GM23248 (cell line): ENCODE results near the gene CC2D2A. TPM values are rescaled to one million over a fixed set of nuclear protein-coding genes. Genes with fewer than 3 reads are reported as not detected.

ENCODE experiments used
- DNase-seq: peaks from one replicate; pipeline ENCODE4 v3.0.0-alpha.2; 2015
- H2AFZ ChIP-seq: fragments of 200-600 bp; sonication (generic); 2 replicates; pipeline ENCODE4 v1.6.1; 2016; ENCODE audit warnings: antibody characterized with exemption
- H3F3A ChIP-seq: fragments of 200-600 bp; sonication (generic); 2 replicates; pipeline ENCODE4 v1.6.1; 2016; ENCODE audit warnings: mild to moderate bottlenecking, antibody characterized with exemption, mixed run types; ENCODE audit not compliant: insufficient read depth
- H3K27ac ChIP-seq: fragments of 200-600 bp; sonication (generic); 2 replicates; pipeline ENCODE4 v1.5.1; 2016; ENCODE audit warnings: mild to moderate bottlenecking
- H3K27me3 ChIP-seq: fragments of 200-600 bp; sonication (generic); replicated peaks from 2 replicates; pipeline ENCODE4 v1.6.1; 2016; ENCODE audit warnings: mild to moderate bottlenecking; ENCODE audit not compliant: insufficient read depth
- H3K36me3 ChIP-seq: fragments of 200-600 bp; sonication (generic); 2 replicates; pipeline ENCODE4 v1.6.1; 2016; ENCODE audit warnings: low read depth, mild to moderate bottlenecking
- H3K4me1 ChIP-seq: fragments of 200-600 bp; sonication (generic); 2 replicates; pipeline ENCODE4 v1.6.1; 2016; ENCODE audit warnings: mild to moderate bottlenecking; ENCODE audit not compliant: insufficient read depth
- H3K4me2 ChIP-seq: fragments of 200-600 bp; sonication (generic); one replicate; pipeline ENCODE4 v1.6.1; 2016; ENCODE audit warnings: mild to moderate bottlenecking; ENCODE audit not compliant: unreplicated experiment
- H3K4me3 ChIP-seq: fragments of 200-600 bp; sonication (generic); 2 replicates; pipeline ENCODE4 v1.5.1; 2016; ENCODE audit warnings: mild to moderate bottlenecking
- H3K79me2 ChIP-seq: fragments of 200-600 bp; sonication (generic); 2 replicates; pipeline ENCODE4 v1.6.1; 2016; ENCODE audit warnings: mild to moderate bottlenecking; ENCODE audit not compliant: insufficient read depth
- H3K9ac ChIP-seq: fragments of 200-600 bp; sonication (generic); 2 replicates; pipeline ENCODE4 v1.6.1; 2016; ENCODE audit warnings: mild to moderate bottlenecking
- H3K9me2 ChIP-seq: fragments of 200-600 bp; sonication (generic); 2 replicates; pipeline ENCODE4 v1.6.1; 2016; ENCODE audit warnings: mixed run types, mild to moderate bottlenecking, moderate library complexity; ENCODE audit not compliant: insufficient read depth
- H3K9me3 ChIP-seq: fragments of 200-600 bp; sonication (generic); one replicate; pipeline ENCODE4 v1.6.1; 2017; ENCODE audit warnings: low read depth
- H4K20me1 ChIP-seq: fragments of 200-600 bp; sonication (generic); 2 replicates; pipeline ENCODE4 v1.6.0; 2016; ENCODE audit not compliant: insufficient read depth
- EZH2 ChIP-seq: fragments of 200-600 bp; sonication (generic); IDR thresholded peaks from 2 replicates; pipeline ENCODE4 v1.6.1; 2018; ENCODE audit warnings: antibody characterized with exemption, mild to moderate bottlenecking; ENCODE audit not compliant: insufficient read depth, poor library complexity, severe bottlenecking
- EZH2phosphoT487 ChIP-seq: fragments of 200-600 bp; sonication (generic); IDR thresholded peaks from 2 replicates; pipeline ENCODE4 v1.6.1; 2018; ENCODE audit warnings: antibody characterized with exemption, moderate library complexity, mild to moderate bottlenecking, low read depth; ENCODE audit not compliant: insufficient read depth
- WGBS, 2 experiments: methylation state at CpG; one replicate each; pipeline ENCODE4 v1.1.6; 2015 to 2017; ENCODE audit warnings: low lambda C conversion rate in 2 of 2, low coverage in 1 of 2; ENCODE audit errors: missing lambda C conversion rate in 2 of 2; 5-methylcytosine and 5-hydroxymethylcytosine counted together
- in situ Hi-C: fragments of 300-500 bp; cut with MboI; formaldehyde crosslinking; loops from 2 replicates; pipeline ENCODE4 v1.15.0; 2020
- polyA plus RNA-seq: library from polyadenylated mRNA; unstranded; fragments of >200 nt; fragmentation: Nextera tagmentation; extraction: Ambion mirVana; gene quantifications from 2 replicates; pipeline ENCODE4 v1.2.1, GENCODE V29; 2016
- total RNA-seq: library from RNA; depleted of rRNA; stranded (reverse); fragments of >200 nt; shearing (Covaris generic); gene quantifications from 2 replicates; pipeline ENCODE4 v1.2.3, GENCODE V29; 2014

CC2D2A gene
- total and polyA plus RNA-seq, 2 experiments from 2014 or later, result 10.2 to 11.5 TPM

- Histone ChIP-seq H3K27ac (peak overlapping the region; percentile 53), H3F3A (no peaks in the 10 kb centered on the region), H3K4me2 (peak overlapping the region; percentile 85), H2AFZ (peak overlapping the region; percentile 93), H3K4me1 (peaks cover 9% of the 10 kb centered on the region; the same call in 1 of the 2 replicates), H3K9me2 (no peaks in the 10 kb centered on the region), H3K9ac (peak overlapping the region; percentile 82), H3K9me3 (no peaks in the 10 kb centered on the region), H3K79me2 (no peaks in the 10 kb centered on the region), H4K20me1 (no peaks in the 10 kb centered on the region), H3K4me3 (peak overlapping the region; percentile 74), H3K27me3 (no peaks in the 10 kb centered on the region), H3K36me3 (no peaks in the 10 kb centered on the region)
- TF ChIP-seq EZH2 (no peak), EZH2phosphoT487 (no peak)
- in situ Hi-C loops, result loop anchor here (25.0 kb wide), 1 partner anchor 483 kb away; the partner anchor contains the start of gene FGFBP2
- peak; percentile 92 for DNase-seq
- 1% methylated on average over 11 of the region's 11 CpGs for WGBS, 2 experiments
Observed at GRCh38 chr4:15479089-15479912, 9.6 kb downstream of the CC2D2A start.

DNA sequence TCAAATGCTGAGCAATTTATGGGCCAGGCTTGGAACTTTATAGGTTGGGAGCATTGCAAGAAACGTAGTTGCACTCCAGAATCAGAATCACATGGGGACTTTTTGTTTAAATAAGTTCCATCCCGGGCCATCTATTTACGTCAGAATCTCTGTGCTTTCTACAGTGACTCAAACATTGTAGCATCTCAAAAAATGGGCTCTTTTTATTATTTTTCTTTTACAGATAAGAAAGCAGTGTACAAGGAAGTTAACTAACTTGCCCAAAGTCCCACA is 10.2 kb downstream of the CC2D2A start:
- Histone ChIP-seq H3K4me2 (peak overlapping the region; percentile 85), H3K27ac (peak overlapping the region; percentile 53), H3K9me2 (no peaks in the 10 kb centered on the region), H3F3A (no peaks in the 10 kb centered on the region), H3K36me3 (no peaks in the 10 kb centered on the region), H4K20me1 (no peaks in the 10 kb centered on the region), H3K9ac (peak overlapping the region; percentile 82), H3K79me2 (no peaks in the 10 kb centered on the region), H3K4me1 (peaks cover 9% of the 10 kb centered on the region; the same call in 1 of the 2 replicates), H2AFZ (peak overlapping the region; percentile 93), H3K27me3 (no peaks in the 10 kb centered on the region), H3K9me3 (no peaks in the 10 kb centered on the region), H3K4me3 (peak overlapping the region; percentile 74)
- in situ Hi-C loops, result loop anchor here (25.0 kb wide), 1 partner anchor 482 kb away; the partner anchor contains the start of gene FGFBP2
- peak; percentile 75 for DNase-seq
- 1 to 4% methylated on average over 3 of the region's 3 CpGs for WGBS, 2 experiments
- no peak for TF ChIP-seq EZH2phosphoT487
- TF ChIP-seq EZH2, result no peak

GRCh38 chr4:15481961-15482745 is 12.5 kb downstream of the CC2D2A start:
- H3K36me3 ChIP-seq, result no peaks in the 10 kb centered on the region
- WGBS, 2 experiments, result 61 to 68% methylated on average over 2 of the region's 2 CpGs
- H4K20me1 ChIP-seq, result no peaks in the 10 kb centered on the region
- no peak overlapping the region for H3K4me2 ChIP-seq
- H3K9me3 ChIP-seq, result no peaks in the 10 kb centered on the region
- H3K27me3 ChIP-seq, result no peaks in the 10 kb centered on the region
- no peak for DNase-seq
- TF ChIP-seq EZH2phosphoT487 (no peak), EZH2 (no peak)
- no peak overlapping the region for H3K9ac ChIP-seq
- no peak overlapping the region for H3K4me3 ChIP-seq
- H3K79me2 ChIP-seq, result no peaks in the 10 kb centered on the region
- no peak overlapping the region for H2AFZ ChIP-seq
- no peaks in the 10 kb centered on the region; the same call in 1 of the 2 replicates for H3F3A ChIP-seq
- no peaks in the 10 kb centered on the region for H3K9me2 ChIP-seq
- H3K4me1 ChIP-seq, result peaks cover 9% of the 10 kb centered on the region; the same call in 1 of the 2 replicates
- in situ Hi-C loops, result loop anchor here (25.0 kb wide), 1 partner anchor 480 kb away; the partner anchor contains the start of gene FGFBP2
- no peak overlapping the region for H3K27ac ChIP-seq

GRCh38 chr4:15482842-15483241 is 13.2 kb downstream of the CC2D2A start:
- Histone ChIP-seq H3K36me3 (no peaks in the 10 kb centered on the region), H3F3A (no peaks in the 10 kb centered on the region; the same call in 1 of the 2 replicates), H3K79me2 (no peaks in the 10 kb centered on the region), H3K27me3 (no peaks in the 10 kb centered on the region), H3K9me2 (no peaks in the 10 kb centered on the region), H3K4me1 (peaks cover 9% of the 10 kb centered on the region; the same call in 1 of the 2 replicates), H3K9me3 (no peaks in the 10 kb centered on the region), H2AFZ (no peak overlapping the region), H3K4me2 (no peak overlapping the region), H3K9ac (no peak overlapping the region), H4K20me1 (no peaks in the 10 kb centered on the region), H3K27ac (no peak overlapping the region), H3K4me3 (no peak overlapping the region)
- in situ Hi-C loops, result loop anchor here (25.0 kb wide), 1 partner anchor 479 kb away; the partner anchor contains the start of gene FGFBP2
- TF ChIP-seq EZH2phosphoT487 (no peak), EZH2 (no peak)
- WGBS, 2 experiments, result 55 to 57% methylated on average over 2 of the region's 2 CpGs
- no peak for DNase-seq
